ENCODE results near the gene ZG16B. TPM values are rescaled to one million over a fixed set of nuclear protein-coding genes. Genes with fewer than 3 reads are reported as not detected.

The ZG16B gene
- total RNA-seq, 4 donors from 2014 or later = not detected

DNA sequence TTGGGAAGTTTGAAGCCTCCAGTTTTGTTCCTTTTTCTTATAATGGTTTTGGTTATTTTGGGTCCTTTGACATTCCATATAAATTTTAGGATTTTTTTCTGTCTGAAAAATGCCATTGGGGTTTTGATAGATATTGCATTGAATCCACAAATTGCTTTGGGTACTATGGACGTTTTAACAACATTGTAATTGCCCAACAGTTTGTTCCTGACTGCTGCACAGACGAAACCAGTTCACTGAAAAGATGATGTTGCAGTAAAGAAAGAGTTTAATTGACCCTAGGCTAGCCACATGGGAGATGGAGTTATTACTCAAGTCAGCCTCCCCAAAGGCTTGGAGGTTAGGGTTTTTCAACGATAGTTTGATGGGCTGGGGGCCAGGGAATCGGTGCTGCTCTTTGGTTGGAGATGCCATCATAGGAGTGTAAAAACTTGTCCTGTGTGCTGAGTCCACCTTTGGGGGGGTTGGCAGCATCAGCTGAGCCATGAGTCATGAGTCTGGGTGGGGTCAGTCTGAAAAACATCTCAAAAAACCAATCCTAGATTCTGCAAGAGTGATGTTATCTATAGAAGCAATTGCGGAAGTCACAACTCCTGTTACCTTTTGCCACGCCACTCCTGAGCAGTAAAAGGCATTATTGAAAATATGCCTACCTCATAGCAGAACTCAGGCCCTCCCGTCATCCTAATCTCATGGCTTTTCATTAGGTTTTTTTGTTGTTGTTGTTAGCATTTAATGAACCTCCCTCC is 34.5 kb upstream of the ZG16B start:
- Histone ChIP-seq H3K27me3 (peaks cover 0 to 66% (median 2%) of the 10 kb centered on the region in 4 donors), H3K9me3 (no peaks in the 10 kb centered on the region), H3K36me3 (no peaks in the 10 kb centered on the region), H3K4me1 (no peaks in the 10 kb centered on the region), H3K27ac (replicated peaks in 1 of 4) (no peak overlapping the region), H3K4me3 (no peak overlapping the region)
- intact Hi-C loops (cut with DNase I) = no loop called here
- WGBS = 73% methylated on average over 7 of the region's 7 CpGs
- no peak for TF ChIP-seq POLR2AphosphoS5 (IDR thresholded peaks at IDR 0.05)
- TF ChIP-seq POLR2A (IDR thresholded peaks at IDR 0.05; ENCODE audit: low read depth) = no peak
- TF ChIP-seq, protein P1, sequence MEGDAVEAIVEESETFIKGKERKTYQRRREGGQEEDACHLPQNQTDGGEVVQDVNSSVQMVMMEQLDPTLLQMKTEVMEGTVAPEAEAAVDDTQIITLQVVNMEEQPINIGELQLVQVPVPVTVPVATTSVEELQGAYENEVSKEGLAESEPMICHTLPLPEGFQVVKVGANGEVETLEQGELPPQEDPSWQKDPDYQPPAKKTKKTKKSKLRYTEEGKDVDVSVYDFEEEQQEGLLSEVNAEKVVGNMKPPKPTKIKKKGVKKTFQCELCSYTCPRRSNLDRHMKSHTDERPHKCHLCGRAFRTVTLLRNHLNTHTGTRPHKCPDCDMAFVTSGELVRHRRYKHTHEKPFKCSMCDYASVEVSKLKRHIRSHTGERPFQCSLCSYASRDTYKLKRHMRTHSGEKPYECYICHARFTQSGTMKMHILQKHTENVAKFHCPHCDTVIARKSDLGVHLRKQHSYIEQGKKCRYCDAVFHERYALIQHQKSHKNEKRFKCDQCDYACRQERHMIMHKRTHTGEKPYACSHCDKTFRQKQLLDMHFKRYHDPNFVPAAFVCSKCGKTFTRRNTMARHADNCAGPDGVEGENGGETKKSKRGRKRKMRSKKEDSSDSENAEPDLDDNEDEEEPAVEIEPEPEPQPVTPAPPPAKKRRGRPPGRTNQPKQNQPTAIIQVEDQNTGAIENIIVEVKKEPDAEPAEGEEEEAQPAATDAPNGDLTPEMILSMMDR (IDR thresholded peaks at IDR 0.05) = no peak
- no peak for TF ChIP-seq EP300 (IDR thresholded peaks at IDR 0.05)
- no peak for DNase-seq (ENCODE audit: extremely low spot score)

DNA sequence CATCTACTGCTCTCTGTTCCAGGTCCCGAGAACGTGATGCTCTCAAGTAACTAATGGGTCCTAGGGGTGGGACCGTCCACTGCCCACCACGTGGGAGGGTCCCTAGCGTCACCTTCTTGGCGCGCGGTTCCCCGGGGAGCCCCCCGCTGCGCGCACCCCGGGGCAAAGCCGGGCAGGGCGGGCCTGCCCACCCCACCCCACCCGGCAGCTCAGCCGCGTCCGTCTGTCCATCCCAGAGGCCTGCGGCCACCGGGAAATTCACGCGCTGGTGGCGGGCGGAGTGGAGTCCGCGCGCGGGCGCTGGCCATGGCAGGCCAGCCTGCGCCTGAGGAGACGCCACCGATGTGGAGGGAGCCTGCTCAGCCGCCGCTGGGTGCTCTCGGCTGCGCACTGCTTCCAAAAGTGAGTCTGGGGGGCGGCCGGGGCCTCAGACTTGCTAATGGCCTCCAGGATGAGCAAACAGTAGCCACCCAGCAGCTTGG is 31.3 kb upstream of the ZG16B start:
- WGBS = 80% methylated on average over 15 of the region's 39 CpGs
- no peaks in the 10 kb centered on the region for H3K36me3 ChIP-seq
- TF ChIP-seq EP300 (IDR thresholded peaks at IDR 0.05) = no peak
- no peak for TF ChIP-seq POLR2AphosphoS5 (IDR thresholded peaks at IDR 0.05)
- TF ChIP-seq, protein P1 (IDR thresholded peaks at IDR 0.05) = no peak
- TF ChIP-seq POLR2A (IDR thresholded peaks at IDR 0.05; ENCODE audit: low read depth) = no peak
- H3K9me3 ChIP-seq = peaks cover 0 to 9% (median 5%) of the 10 kb centered on the region in 4 donors
- intact Hi-C loops (cut with DNase I) = no loop called here
- no peak overlapping the region for H3K4me3 ChIP-seq
- H3K27me3 ChIP-seq = peaks cover 0 to 39% (median 0%) of the 10 kb centered on the region in 4 donors
- DNase-seq (ENCODE audit: extremely low spot score) = no peak
- no peak overlapping the region for H3K27ac ChIP-seq (replicated peaks in 1 of 4)
- H3K4me1 ChIP-seq = no peaks in the 10 kb centered on the region

DNA sequence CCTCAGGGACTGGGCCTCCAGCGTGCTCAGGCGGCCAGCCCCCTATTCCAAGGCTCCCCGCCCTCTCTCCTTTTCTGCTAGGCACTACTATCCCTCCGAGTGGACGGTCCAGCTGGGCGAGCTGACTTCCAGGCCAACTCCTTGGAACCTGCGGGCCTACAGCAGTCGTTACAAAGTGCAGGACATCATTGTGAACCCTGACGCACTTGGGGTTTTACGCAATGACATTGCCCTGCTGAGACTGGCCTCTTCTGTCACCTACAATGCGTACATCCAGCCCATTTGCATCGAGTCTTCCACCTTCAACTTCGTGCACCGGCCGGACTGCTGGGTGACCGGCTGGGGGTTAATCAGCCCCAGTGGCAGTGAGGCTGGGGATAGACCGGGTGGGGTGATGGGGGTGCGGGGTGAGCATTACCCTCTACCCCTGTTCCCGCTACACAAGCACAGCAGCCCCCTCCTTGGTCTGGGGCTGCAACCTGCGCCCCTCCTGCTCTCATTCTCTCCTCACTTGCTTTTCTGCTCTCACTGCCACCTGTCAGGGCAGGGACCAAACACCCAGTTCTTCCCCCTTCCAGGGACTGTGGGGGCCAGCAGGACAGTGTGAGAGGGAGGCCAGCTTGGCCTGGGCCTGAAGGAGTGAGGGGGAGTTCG is 30.8 kb upstream of the ZG16B start:
- intact Hi-C loops (cut with DNase I) = no loop called here

DNA sequence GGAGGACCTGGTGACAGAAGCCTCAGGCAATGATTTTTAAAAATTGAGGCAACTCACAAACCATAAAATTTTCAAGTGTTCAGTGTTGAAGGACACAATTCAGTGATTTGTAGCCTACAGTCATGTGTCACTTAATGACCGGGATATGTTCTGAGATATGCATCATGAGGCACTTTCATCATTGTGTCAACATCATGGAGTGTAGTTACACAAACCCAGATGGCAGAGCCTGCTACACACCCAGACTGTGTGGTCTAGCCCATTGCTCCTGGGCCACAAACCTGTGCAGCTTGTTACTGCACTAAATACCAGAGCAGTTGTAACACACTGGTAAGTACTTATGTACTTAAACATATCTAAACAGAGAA is 30.3 kb upstream of the ZG16B start:
- Histone ChIP-seq H3K27ac (replicated peaks in 1 of 4) (no peak overlapping the region), H3K4me1 (no peaks in the 10 kb centered on the region), H3K4me3 (no peak overlapping the region), H3K9me3 (peaks cover 0 to 20% (median 16%) of the 10 kb centered on the region in 4 donors), H3K27me3 (peaks cover 0 to 32% (median 0%) of the 10 kb centered on the region in 4 donors), H3K36me3 (no peaks in the 10 kb centered on the region)
- TF ChIP-seq POLR2AphosphoS5 (IDR thresholded peaks at IDR 0.05) = no peak
- TF ChIP-seq, protein P1 (IDR thresholded peaks at IDR 0.05) = no peak
- no peak for TF ChIP-seq EP300 (IDR thresholded peaks at IDR 0.05)
- no peak for TF ChIP-seq POLR2A (IDR thresholded peaks at IDR 0.05; ENCODE audit: low read depth)
- 90% methylated on average over 1 of the region's 1 CpG for WGBS
- intact Hi-C loops (cut with DNase I) = no loop called here
- no peak for DNase-seq (ENCODE audit: extremely low spot score)

More for the DNA sequence above, 30.8 kb upstream of the ZG16B start:
- Histone ChIP-seq H3K27ac (replicated peaks in 1 of 4) (no peak overlapping the region), H3K36me3 (no peaks in the 10 kb centered on the region), H3K27me3 (peaks cover 0 to 37% (median 0%) of the 10 kb centered on the region in 4 donors), H3K9me3 (peaks cover 0 to 15% (median 11%) of the 10 kb centered on the region in 4 donors), H3K4me3 (no peak overlapping the region), H3K4me1 (no peaks in the 10 kb centered on the region)
- 83% methylated on average over 20 of the region's 21 CpGs for WGBS
- TF ChIP-seq EP300 (IDR thresholded peaks at IDR 0.05) (no peak), POLR2A (IDR thresholded peaks at IDR 0.05; ENCODE audit: low read depth) (no peak), POLR2AphosphoS5 (IDR thresholded peaks at IDR 0.05) (no peak)
- TF ChIP-seq, protein P1 (IDR thresholded peaks at IDR 0.05) = no peak
- no peak for DNase-seq (ENCODE audit: extremely low spot score)
